OCI-LY1 (cell line): ENCODE data around the gene GPR158.

Experiments used
- EZH2 ChIP-seq: fragments of 200-600 bp; sonication (generic), shearing (Covaris generic); IDR thresholded peaks from 2 replicates; pipeline ENCODE4 v1.8.0; 2017; ENCODE audit warnings: borderline replicate concordance, mixed run types, mild to moderate bottlenecking, antibody characterized with exemption, low read length, moderate library complexity, mixed read lengths
- TF ChIP-seq, protein P1 (sequence below): fragments of 200-600 bp; sonication (generic), shearing (Covaris generic); IDR thresholded peaks from 2 replicates; pipeline ENCODE4 v1.5.1; 2017; ENCODE audit warnings: mild to moderate bottlenecking, antibody characterized with exemption, low read length, moderate library complexity, mixed read lengths

DNA sequence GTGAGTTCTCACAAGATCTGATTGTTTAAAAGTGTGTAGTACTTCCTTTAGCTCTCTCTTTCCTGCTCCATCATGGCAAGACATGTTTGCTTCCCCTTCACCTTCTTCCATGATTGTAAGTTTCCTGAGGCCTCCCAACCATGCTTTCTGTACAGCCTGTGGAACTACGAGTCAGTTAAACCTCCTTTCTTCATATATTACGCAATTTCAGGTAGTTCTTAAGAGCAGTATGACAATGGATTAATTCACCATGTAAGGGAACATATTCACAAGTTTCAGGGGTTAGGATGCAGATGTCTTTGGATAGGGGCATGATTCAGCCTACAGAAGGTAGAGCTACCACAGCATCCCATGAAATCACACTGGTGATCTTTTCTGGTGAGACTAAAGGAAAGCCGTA lies 174.7 kb downstream of the GPR158 start:
- TF ChIP-seq, protein P1, sequence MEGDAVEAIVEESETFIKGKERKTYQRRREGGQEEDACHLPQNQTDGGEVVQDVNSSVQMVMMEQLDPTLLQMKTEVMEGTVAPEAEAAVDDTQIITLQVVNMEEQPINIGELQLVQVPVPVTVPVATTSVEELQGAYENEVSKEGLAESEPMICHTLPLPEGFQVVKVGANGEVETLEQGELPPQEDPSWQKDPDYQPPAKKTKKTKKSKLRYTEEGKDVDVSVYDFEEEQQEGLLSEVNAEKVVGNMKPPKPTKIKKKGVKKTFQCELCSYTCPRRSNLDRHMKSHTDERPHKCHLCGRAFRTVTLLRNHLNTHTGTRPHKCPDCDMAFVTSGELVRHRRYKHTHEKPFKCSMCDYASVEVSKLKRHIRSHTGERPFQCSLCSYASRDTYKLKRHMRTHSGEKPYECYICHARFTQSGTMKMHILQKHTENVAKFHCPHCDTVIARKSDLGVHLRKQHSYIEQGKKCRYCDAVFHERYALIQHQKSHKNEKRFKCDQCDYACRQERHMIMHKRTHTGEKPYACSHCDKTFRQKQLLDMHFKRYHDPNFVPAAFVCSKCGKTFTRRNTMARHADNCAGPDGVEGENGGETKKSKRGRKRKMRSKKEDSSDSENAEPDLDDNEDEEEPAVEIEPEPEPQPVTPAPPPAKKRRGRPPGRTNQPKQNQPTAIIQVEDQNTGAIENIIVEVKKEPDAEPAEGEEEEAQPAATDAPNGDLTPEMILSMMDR: no peak
- no peak for TF ChIP-seq EZH2
